Kidney tubule cell (primary cell): ENCODE measurements around the gene SYNPO2L.
A peak's percentile ranks its signal among the peaks of the same experiment; 100 is the strongest.
"Not testable (repeated sequence)": the region's sequence is repeated elsewhere in the genome, so short reads cannot be mapped to it uniquely, and the experiment has no call there.

Experiments
- DNase-seq: peaks from one replicate; pipeline ENCODE4 v3.0.0-alpha.2; 2018; ENCODE audit warnings: low spot score

SYNPO2L gene

DNA sequence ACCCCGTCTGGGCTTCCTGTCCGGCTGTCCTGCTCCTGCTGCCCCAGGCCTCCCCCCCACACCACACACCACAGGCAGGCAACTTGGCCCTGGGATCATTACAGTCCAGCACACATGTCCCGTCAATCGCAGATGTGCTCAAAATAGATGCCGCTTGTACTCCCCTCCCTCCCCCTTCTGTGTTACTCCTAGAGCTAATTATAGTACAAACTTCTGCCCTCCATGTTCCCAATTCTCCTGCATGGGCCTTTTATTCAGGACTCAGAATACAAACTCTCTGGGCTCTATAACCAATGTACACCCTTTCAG lies at the start of gene SYNPO2L:
Gene SYNPO2L (minus strand): TSS at position 40 of the 309 bp plus-strand sequence. CDS start 107 bp downstream, outside the sequence.
- DNase-seq: no peak

- not testable (repeated sequence) for DNase-seq
Observed at GRCh38 chr10:73703924-73704323, 48.1 kb upstream of the SYNPO2L start.

GRCh38 chr10:73698819-73699218 lies 43.0 kb upstream of the SYNPO2L start:
- DNase-seq: not testable (repeated sequence)

DNA sequence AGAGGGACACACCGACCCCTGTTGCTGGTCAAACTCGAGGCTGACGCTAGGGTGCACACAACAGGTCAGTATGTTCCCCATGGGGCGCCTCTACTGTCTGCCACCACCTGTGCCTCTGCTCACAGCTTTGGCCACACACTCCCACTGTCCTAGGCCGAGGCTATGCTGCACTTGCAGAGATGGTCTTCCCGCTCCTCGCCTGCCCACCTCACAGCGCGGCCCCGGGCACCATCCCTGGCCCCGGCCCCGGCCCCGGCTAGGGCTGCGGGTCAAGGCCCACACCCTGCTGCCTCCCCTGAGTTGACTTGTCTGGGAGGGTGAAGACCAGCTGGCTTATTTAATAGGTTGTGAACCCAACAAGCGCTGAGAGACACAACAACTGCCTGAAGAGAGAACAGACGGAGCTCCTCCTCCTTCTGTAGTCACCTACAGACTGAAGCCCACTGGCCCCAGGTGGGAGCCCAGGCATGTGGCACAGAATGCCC lies 41.9 kb upstream of the SYNPO2L start, which contains the start of gene AGAP5:
Gene AGAP5 (minus strand): TSS at position 435 of the 485 bp plus-strand sequence. CDS start 354 bp downstream, at position 81.
- not testable (repeated sequence) for DNase-seq

GRCh38 chr10:73695302-73695701 lies 39.5 kb upstream of the SYNPO2L start:
- DNase-seq: not testable (repeated sequence)

- not testable (repeated sequence) for DNase-seq
Observed at GRCh38 chr10:73690755-73691154, 34.9 kb upstream of the SYNPO2L start.

DNA sequence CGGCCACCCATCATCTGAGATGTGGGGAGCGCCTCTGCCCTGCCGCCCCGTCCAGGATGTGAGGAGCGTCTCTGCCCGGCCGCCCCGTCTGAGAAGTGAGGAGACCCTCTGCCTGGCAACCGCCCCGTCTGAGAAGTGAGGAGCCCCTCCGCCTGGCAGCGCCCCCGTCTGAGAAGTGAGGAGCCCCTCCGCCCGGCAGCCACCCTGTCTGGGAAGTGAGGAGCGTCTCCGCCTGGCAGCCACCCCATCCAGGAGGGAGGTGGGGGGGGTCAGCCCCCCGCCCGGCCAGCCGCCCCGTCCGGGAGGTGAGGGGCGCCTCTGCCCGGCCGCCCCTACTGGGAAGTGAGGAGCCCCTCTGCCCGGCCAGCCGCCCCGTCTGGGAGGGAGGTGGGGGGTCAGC lies 33.8 kb upstream of the SYNPO2L start:
- not testable (repeated sequence) for DNase-seq

DNA sequence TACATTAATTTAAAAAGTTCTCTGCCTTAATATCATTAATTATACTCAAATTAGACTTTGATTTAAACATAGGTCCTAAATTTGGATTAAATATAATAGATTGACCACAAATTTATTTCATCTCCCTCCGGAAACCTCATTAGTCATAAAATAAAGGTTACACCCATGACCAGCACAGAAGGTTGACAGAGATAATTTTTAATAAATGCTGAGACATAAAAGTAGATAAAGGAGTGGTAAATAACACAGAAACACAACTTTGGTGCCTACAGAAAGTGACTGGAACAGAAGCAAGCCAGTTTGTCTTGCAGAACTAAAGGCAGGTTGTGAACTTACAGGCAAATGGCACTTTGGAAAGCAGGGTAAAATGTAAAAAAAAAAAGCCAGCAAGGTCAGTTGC lies 31.8 kb upstream of the SYNPO2L start:
- not testable (repeated sequence) for DNase-seq

DNA sequence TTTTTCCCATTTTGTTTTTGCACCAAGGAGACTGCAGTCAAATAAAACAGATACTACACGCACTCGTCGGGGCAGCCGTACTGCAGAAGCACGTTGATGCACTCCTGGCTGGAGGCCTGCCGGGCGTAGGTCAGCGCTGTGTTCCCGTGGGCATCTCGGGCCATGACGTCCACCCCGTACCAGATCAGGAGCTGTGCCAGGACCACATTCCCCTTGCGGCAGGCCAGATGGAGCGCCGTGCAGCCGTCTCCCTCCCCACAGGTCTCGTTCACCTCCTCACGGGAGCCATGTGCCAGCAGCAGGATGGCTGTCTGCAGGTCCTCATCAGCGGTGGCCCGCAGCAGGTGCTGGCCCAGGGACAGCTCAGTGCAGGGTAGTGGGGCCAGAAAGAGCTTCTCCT lies 18.7 kb upstream of the SYNPO2L start:
- DNase-seq: not testable (repeated sequence)

DNA sequence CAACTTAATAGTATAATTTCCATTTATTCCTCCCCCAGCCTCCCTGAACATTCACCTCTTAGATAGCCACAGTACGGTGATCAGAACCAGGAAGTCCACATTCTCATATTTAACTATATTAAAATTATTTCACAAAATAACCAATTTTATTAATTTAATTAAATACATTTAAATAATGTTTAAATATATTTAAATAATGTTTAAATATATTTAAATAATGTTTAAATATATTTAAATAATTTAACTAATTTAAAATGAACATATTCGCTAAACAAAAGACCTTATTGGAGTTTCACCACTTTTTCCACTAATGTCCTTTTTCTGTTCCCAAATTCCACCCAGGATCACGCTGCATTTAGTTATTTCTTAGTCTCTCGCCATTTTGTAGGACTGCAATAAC lies 12.5 kb upstream of the SYNPO2L start:
- not testable (repeated sequence) for DNase-seq

DNA sequence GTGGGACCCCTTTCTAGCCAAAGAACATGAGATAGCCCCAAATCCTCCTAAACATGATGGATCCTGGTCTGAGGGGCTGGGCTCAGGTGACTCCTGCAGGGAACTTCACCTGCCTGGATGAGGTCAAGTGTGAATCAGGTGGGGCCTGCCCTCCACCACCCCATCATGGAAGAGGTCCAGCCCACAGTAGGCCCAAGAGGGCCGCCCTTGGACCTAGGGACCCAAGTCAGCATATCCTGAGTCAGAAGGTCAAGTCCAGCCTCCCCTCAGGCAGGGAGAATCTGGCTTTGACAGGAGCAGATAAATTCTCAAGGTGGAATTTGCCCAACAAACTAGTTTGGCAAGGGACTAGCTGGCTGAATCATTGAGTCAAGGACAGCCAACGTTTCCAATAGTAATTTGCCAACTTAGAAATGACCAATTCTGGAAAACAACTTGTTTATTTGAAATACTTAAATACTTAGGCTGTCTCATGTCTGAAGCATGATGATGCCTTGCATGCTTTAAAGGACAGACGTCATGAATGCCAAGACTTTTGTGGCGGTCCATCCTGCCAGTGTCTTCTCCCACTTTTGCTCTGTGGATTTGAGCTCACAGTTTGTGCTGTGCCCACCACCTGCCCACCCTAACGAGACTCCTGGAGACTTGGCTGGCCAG lies 10.5 kb upstream of the SYNPO2L start:
- DNase-seq: not testable (repeated sequence)

- DNase-seq: not testable (repeated sequence)
Observed at GRCh38 chr10:73665581-73665980, 9.8 kb upstream of the SYNPO2L start.

DNA sequence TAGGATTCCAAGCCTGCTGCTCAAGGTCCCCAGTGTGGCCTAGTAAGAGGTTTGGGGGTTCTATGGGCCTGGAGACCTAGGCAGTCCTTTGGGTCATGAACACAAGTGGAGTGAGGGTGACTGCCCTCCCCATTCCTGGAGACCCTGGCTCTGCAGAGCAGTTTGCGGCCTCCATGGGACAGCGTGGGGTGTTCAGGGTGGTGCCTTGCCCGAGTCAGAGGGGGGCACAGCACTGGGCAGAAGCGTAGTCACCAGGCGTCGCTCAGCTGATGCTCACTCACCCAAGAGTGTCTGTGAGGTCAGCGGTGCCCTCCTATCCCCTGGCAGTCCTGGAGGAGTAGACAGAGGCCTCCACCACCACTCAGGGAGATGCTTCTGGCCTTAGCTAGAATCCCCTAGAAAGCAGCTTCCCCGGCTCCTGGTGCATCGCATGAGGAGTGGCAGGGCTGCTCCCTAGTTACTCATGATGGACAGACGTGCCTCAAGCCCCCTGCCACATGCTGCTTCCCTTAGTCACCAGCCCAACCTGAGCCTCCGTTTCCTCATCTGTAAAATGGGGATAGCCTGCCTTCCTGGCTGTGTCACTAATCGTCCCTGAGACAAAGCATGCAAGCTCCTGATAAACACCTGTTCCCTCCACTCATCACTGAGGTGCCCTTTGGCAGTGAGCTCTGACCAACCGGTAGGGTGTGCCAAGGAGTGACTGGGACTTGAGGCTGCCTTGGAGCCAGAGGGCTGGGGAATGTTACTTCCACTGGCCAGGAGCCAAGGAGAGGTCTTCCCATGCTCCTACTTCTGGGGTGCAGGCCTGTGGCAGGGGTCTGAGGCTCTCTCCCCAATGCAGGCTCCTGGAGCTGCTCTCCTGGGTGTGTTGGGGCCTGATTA lies 8.6 kb upstream of the SYNPO2L start:
- peak; percentile 25 for DNase-seq

DNA sequence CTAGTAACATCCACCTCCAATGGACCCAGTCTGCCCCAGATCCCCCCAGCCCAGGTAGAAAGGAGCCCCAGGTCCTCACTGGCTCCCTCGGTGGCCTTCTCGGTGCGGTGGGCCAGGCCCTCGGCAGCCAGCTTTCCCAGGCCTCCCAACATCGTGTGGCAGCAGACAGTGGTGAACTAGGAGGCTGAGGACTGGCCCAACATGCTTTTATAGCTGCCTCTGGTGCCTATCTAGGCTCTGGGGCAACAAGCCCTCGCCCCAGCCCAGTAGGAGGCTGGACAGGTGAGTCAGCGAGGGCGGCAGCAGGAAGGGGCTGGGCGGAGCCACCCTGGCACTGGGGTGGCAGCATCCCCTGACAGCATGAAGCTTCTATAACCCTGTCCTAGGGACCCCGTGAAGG lies 7.8 kb upstream of the SYNPO2L start:
- peak; percentile 2 for DNase-seq

DNA sequence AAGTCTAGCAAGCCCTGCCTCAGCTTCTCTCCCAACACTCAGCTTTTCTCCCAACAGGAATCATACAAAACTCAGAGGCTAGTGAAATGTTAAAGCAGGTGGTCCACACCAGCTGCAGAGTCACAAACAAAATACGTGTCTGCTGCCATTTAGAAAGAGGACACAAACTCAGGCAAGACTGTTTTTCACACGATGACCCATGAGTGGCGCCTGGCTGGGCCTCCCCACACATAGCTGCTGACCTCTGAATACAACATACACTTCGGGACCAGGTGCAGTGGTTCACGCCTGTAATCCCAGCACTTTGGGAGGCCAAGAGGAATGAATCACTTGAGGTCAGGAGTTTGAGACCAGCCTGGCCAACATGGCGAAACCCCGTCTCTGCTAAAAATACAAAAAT lies 6.9 kb upstream of the SYNPO2L start:
- not testable (repeated sequence) for DNase-seq

DNA sequence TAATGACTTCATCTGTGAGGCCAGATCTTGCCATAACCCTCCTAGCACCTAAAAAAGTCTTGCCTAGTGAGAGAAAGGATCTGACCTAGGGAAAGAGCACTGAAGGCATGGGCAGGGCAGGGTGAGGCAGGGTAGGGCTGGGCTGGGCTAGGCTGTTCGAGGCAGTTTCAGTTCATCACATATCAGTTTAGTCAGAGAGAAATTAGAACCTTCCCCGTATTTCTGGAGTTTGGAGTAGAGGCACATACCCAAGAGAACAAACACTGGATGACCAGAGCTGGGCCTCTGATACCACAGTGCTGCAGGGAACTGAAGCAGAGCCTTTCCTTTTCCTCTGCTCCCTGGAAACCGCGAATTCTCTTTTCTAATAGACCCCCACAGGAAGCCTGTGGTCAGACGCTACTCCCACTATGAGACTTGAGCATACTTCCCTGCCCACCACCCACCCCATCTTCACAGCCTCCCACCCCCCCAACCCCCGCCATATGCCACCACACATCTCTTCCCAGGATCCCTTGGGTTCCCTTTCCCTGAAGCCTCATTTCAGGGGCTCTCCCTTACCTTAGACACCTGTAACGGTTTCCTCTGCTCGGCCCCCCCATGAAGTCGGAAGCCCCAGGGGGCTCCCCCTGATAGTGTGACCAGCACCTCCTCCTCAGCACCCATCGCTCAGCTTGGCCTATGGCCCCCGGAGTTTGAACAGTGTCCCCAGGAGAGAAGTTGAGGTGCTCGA lies 406 bp downstream of the SYNPO2L start:
- no peak for DNase-seq

DNA sequence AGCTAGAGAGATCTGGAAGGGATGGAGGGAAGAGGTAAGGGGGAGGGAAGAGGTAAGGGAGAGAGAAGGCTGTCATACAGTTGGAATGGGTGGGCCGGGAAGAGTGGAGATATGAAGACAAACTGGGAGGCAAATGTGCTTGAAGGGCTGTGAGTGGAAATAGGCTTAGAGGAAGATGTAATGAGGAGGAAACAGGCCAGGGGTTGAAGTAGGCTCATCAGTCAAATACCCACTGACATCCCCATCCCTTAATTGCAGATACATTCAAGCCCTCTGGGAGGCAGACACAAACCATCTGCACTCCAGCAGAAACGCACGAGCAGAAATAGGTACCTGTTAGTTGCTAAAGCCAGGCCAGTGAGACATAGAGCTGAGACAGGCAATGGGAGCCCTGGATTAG lies 2.1 kb downstream of the SYNPO2L start:
- peak; percentile 26 for DNase-seq

DNA sequence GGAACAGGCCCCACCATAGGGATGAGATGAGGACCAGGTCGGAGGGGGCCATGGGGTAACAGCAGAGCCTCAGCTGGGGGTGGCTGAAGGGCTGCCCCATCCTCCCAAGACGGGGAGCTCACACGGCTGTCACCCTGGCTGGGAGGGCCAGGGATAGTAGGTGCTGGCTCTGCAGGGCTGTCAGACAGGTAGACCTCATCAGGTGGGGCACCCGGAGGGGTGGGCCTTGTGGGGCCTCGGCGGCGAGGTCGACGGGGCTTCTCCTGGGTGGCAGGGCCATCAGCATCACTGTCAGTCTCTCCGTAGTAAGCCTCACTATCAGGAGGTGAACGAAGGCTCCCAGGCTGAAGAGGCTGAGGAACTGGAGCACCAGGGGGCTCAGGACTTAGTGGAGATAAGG lies 2.6 kb downstream of the SYNPO2L start:
- DNase-seq: no peak

DNA sequence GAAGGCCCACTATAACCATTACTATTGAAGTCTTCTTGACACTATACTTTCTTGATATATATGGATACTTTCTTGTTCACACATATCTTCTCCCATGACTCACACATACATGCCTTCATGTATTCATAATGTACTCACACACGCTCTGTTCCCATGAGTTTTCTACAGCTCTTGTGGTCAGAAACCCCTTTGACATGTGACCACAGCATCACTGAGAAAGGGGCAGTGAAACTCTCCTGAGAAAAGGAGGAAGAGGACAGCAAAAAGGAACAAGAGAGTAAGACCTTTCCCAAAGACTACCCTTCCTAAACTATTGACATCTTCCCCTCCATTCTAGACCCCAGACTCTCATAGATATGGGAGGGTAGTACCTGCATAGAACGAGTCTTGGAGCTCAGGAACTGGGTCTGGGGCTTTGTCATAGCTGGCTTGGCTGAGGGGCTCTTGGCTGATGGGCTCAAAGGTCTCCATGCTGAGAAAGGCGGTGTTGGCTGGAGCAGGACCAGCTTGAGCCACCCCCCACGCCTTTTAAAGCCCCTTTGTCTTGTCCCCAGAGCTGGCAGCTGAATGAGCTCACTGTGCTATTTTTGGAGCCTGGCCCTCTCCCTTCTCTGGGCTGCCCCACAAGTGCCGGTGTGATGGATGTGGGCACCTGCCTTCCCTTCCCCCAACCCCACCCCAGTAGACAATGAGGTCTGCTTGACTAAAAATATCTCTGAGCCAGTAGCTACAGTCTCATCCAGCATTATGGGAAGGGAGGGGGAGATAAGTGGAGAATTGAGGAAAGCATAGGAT lies 5.1 kb downstream of the SYNPO2L start:
- DNase-seq: no peak

DNA sequence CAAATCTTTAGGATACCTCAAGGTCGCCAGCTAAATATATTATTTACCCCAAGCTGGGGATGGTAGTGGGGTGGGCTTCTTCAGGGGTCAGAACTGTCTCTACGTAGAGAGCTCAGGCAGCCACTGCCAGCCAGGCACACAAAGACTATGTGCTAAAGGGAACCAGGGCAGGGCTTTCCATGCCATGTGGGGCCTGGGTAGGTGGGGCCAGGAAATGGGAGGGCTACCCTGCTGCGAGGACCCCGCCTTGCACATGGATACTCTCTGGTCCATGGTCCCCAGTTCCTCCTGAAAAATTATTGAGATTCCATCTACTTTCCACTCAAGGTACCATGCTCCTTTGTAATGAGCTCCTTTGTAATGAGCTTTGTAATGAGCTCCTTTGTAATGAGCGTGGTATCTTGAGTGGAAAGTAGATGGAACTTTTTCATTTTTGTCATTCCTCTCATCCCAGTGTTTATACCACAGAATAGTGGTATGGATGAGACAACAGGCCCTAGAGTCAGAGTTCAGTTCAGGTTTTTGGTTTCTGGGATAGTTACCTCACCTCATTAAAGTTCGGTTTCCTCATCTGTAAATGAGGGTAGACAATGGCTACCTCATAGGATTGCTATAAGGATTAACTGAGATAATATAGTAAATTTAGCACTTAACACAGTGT lies 5.8 kb downstream of the SYNPO2L start:
- no peak for DNase-seq
